Natural killer cell (primary cell): ENCODE data around the gene SLC9B2. TPM values are rescaled to one million over a fixed set of nuclear protein-coding genes. Genes with fewer than 3 reads are reported as not detected.

ENCODE experiments used
- ATAC-seq, 3 donors: fragments of 150-1000 bp in 2 of 3; fragments of 200-7000 bp in 1 of 3; cut with Tn5 transposase; 1 replicate in 1 of 3; 2 replicates in 2 of 3; pipeline ENCODE4 v1.10.0; 2021; ENCODE audit warnings: mild to moderate bottlenecking in 2 of 3, moderate library complexity in 2 of 3
- DNase-seq, 2 donors: peaks; one replicate each; pipeline versions ENCODE4 v3.0.0 to v3.0.0-alpha.2; 2013 to 2021; ENCODE audit warnings: mixed read lengths in 1 of 2
- H3K27ac ChIP-seq: one replicate; pipeline ENCODE4 v1.5.1; 2013; ENCODE audit warnings: mild to moderate bottlenecking, low read length
- H3K27me3 ChIP-seq: one replicate; pipeline ENCODE4 v1.6.1; 2013; ENCODE audit warnings: low read length; ENCODE audit not compliant: control insufficient read depth, insufficient read depth
- H3K36me3 ChIP-seq: one replicate; pipeline ENCODE4 v1.6.1; 2013; ENCODE audit warnings: low read length; ENCODE audit not compliant: control insufficient read depth, insufficient read depth
- H3K4me1 ChIP-seq: one replicate; pipeline ENCODE4 v1.6.1; 2013; ENCODE audit warnings: low read length; ENCODE audit not compliant: control insufficient read depth, insufficient read depth
- H3K4me3 ChIP-seq: one replicate; pipeline ENCODE4 v1.5.1; 2013; ENCODE audit warnings: low read length
- H3K9me3 ChIP-seq: one replicate; pipeline ENCODE4 v1.6.1; 2013; ENCODE audit warnings: low read length; ENCODE audit not compliant: control insufficient read depth, insufficient read depth
- H3K27ac Mint-ChIP-seq, 2 donors: one replicate each; pipeline ENCODE4 v1.8.0; 2022; ENCODE audit warnings: mild to moderate bottlenecking in 2 of 2, mixed read lengths in 2 of 2, moderate library complexity in 1 of 2
- H3K27me3 Mint-ChIP-seq, 2 donors: one replicate each; pipeline ENCODE4 v1.8.0; 2022; ENCODE audit warnings: low read depth in 2 of 2, mixed read lengths in 2 of 2
- H3K36me3 Mint-ChIP-seq: one replicate; pipeline ENCODE4 v1.8.0; 2022; ENCODE audit warnings: mixed read lengths
- H3K4me1 Mint-ChIP-seq, 2 donors: one replicate each; pipeline ENCODE4 v1.8.0; 2022; ENCODE audit warnings: mixed read lengths in 2 of 2
- H3K4me3 Mint-ChIP-seq: one replicate; pipeline ENCODE4 v1.8.0; 2022; ENCODE audit warnings: mild to moderate bottlenecking, moderate library complexity, mixed read lengths
- H3K9me3 Mint-ChIP-seq, 2 donors: one replicate each; pipeline ENCODE4 v1.8.0; 2022; ENCODE audit warnings: mixed read lengths in 2 of 2
- WGBS: methylation state at CpG from one replicate; pipeline ENCODE4 v1.1.7; 2013; ENCODE audit warnings: missing lambda C conversion rate; ENCODE audit not compliant: insufficient coverage; 5-methylcytosine and 5-hydroxymethylcytosine counted together
- intact Hi-C: fragments of 100-400 bp; cut with micrococcal nuclease; formaldehyde crosslinking; loops from one replicate; pipeline ENCODE4 v1.14.2; 2022
- total RNA-seq, 4 donors: library from RNA; stranded (reverse); fragments of 120-200 nt in 1 of 4; gene quantifications; one replicate each; pipeline versions ENCODE4 v1.2.3 to v1.2.4, GENCODE V29; 2013 to 2022
- TF ChIP-seq, protein P1 (sequence below): fragments of 200-600 bp; IDR thresholded peaks from one replicate; pipeline ENCODE4 v1.8.0; 2022; ENCODE audit warnings: antibody characterized with exemption

SLC9B2 gene
- total RNA-seq, 3 donors from 2014 or later (not counting 1 experiment from before 2014, with no cell fraction given): 13.5 to 22.4 (median 17.9) TPM

- H3K4me1 Mint-ChIP-seq: peaks cover 1 to 3% of the 10 kb centered on the region in 2 donors
- 100% methylated on average over 2 of the region's 3 CpGs for WGBS
- no peak overlapping the region for H3K4me3 Mint-ChIP-seq
- H3K36me3 Mint-ChIP-seq: no peaks in the 10 kb centered on the region
- H3K27ac ChIP-seq: no peak overlapping the region
- no peaks in the 10 kb centered on the region for H3K9me3 Mint-ChIP-seq
- H3K9me3 ChIP-seq: no peaks in the 10 kb centered on the region
- H3K27me3 Mint-ChIP-seq: no peaks in the 10 kb centered on the region
- intact Hi-C loops: no loop called here
- DNase-seq: no peak
- H3K27ac Mint-ChIP-seq: no peak overlapping the region
- H3K27me3 ChIP-seq: no peaks in the 10 kb centered on the region
- TF ChIP-seq, protein P1, sequence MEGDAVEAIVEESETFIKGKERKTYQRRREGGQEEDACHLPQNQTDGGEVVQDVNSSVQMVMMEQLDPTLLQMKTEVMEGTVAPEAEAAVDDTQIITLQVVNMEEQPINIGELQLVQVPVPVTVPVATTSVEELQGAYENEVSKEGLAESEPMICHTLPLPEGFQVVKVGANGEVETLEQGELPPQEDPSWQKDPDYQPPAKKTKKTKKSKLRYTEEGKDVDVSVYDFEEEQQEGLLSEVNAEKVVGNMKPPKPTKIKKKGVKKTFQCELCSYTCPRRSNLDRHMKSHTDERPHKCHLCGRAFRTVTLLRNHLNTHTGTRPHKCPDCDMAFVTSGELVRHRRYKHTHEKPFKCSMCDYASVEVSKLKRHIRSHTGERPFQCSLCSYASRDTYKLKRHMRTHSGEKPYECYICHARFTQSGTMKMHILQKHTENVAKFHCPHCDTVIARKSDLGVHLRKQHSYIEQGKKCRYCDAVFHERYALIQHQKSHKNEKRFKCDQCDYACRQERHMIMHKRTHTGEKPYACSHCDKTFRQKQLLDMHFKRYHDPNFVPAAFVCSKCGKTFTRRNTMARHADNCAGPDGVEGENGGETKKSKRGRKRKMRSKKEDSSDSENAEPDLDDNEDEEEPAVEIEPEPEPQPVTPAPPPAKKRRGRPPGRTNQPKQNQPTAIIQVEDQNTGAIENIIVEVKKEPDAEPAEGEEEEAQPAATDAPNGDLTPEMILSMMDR: no peak
- H3K36me3 ChIP-seq: peaks cover under 1% of the 10 kb centered on the region
- peaks cover 7% of the 10 kb centered on the region for H3K4me1 ChIP-seq
- H3K4me3 ChIP-seq: no peak overlapping the region
- ATAC-seq: no peak
Observed at GRCh38 chr4:103024996-103025395, 51.6 kb downstream of the SLC9B2 start.

DNA sequence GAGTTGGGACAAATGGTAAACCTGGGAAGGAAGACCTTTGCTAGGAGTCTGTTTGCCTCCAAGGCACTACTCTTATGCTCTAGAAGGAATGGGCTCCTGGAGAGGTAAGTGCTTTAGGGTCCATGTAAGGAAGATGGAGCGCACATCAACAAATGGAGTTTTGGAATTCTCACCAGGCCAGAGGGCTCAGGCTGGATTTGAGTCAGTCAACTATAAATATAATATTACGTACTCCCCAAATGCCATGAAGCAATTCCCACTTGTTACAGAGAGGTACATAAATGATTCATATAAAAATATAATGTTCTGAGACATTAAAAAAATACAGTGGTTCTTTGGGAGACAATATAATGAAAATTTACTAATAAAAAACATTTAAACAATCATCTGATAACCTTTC lies 55.4 kb downstream of the SLC9B2 start:
- intact Hi-C loops: no loop called here
- no peaks in the 10 kb centered on the region for H3K9me3 ChIP-seq
- peaks cover 20% of the 10 kb centered on the region for H3K4me1 ChIP-seq
- no peaks in the 10 kb centered on the region for H3K36me3 ChIP-seq
- Mint-ChIP-seq H3K9me3 (no peaks in the 10 kb centered on the region), H3K36me3 (no peaks in the 10 kb centered on the region), H3K27me3 (no peaks in the 10 kb centered on the region), H3K4me1 (peaks cover 12 to 13% of the 10 kb centered on the region in 2 donors), H3K4me3 (peak overlapping the region; percentile 94), H3K27ac (peak overlapping the region in 1 of 2 donors; percentile 95)
- no peak for DNase-seq
- no peak overlapping the region for H3K27ac ChIP-seq
- no peak overlapping the region for H3K4me3 ChIP-seq
- ATAC-seq: no peak
- 100% methylated on average over 1 of the region's 2 CpGs for WGBS
- TF ChIP-seq, protein P1: no peak
- no peaks in the 10 kb centered on the region for H3K27me3 ChIP-seq

DNA sequence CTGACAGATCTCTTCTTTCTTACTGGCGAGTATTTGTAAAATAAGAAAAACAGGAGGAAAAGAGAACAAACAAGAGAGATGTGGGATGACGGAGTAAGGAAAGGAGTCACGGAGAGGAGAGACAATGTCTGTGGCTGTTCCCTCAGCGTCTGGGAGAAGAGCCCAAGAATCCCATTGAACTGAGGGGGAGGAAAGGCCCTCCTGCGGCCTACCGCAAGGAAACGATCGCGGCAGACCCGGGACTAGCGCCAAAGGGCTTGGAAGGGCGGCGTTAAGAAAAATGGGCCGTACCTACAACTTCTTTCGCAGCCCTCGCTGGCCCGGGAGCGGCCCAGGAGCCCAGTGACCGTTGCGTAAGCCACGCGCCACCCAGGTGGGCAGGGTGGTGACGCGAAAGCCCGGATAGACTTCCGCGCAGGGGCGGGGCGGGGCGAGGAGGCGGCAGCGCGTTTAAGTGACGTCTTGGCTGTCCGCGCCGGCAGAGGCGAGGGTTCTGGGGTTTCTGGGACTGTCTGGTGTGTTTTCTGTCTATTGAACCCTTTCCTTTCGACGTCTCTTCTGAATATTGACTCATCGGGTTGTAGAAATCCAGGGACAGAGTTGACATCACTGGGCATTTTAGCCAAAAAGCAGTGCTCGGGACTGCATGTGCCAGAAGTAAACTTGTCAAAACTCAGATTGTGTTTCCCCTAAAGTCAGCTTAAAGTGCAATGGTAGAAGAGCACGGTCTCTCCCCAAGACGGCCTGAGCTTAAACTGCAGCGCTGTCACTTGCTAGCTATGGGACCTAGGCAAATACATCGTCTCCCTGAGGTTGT lies 57.0 kb downstream of the SLC9B2 start, which contains the start of gene SLC9B1:
Gene SLC9B1, minus strand, starts transcription at position 398 of the 817 bp plus-strand sequence. CDS start 27,994 bp downstream, outside the sequence.
- intact Hi-C loops: loop anchor here (1.0 to 2.0 kb wide), 4 partner anchors 57 to 259 kb away; partner anchors contain the start of genes MANBA, SLC9B2 and UBE2D3
- Histone ChIP-seq H3K36me3 (no peaks in the 10 kb centered on the region), H3K27ac (peak within 1 kb of the TSS; percentile 93), H3K4me3 (peak within 1 kb of the TSS; percentile 61), H3K27me3 (no peaks in the 10 kb centered on the region), H3K9me3 (no peaks in the 10 kb centered on the region), H3K4me1 (peaks cover 20% of the 10 kb centered on the region)
- H3K9me3 Mint-ChIP-seq: no peaks in the 10 kb centered on the region
- WGBS: under 1% methylated on average over 44 of the region's 46 CpGs
- H3K4me3 Mint-ChIP-seq: peak within 1 kb of the TSS; percentile 94
- H3K36me3 Mint-ChIP-seq: no peaks in the 10 kb centered on the region
- TF ChIP-seq, protein P1: no peak
- peak within 1 kb of the TSS in 1 of 2 donors; percentile 95 for H3K27ac Mint-ChIP-seq
- H3K4me1 Mint-ChIP-seq: peaks cover 12 to 13% of the 10 kb centered on the region in 2 donors
- ATAC-seq: peak; percentile 93 to 98 (median 95)
- DNase-seq: peak; percentile 92 to 95
- H3K27me3 Mint-ChIP-seq: no peaks in the 10 kb centered on the region
